Cardiac atrium fibroblast (primary cell): Measurements from ENCODE around the gene METTL2A. TPM values are rescaled to one million over a fixed set of nuclear protein-coding genes. Genes with fewer than 3 reads are reported as not detected.

Experiments
- total RNA-seq: library from RNA; depleted of rRNA; stranded (reverse); fragments of >200 nt; gene quantifications from 2 replicates; pipeline ENCODE4 v1.2.3, GENCODE V29; 2015

The METTL2A gene, protein sequence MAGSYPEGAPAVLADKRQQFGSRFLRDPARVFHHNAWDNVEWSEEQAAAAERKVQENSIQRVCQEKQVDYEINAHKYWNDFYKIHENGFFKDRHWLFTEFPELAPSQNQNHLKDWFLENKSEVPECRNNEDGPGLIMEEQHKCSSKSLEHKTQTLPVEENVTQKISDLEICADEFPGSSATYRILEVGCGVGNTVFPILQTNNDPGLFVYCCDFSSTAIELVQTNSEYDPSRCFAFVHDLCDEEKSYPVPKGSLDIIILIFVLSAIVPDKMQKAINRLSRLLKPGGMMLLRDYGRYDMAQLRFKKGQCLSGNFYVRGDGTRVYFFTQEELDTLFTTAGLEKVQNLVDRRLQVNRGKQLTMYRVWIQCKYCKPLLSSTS
- 8.7 and 11.3 TPM in 2 replicates for total RNA-seq

DNA sequence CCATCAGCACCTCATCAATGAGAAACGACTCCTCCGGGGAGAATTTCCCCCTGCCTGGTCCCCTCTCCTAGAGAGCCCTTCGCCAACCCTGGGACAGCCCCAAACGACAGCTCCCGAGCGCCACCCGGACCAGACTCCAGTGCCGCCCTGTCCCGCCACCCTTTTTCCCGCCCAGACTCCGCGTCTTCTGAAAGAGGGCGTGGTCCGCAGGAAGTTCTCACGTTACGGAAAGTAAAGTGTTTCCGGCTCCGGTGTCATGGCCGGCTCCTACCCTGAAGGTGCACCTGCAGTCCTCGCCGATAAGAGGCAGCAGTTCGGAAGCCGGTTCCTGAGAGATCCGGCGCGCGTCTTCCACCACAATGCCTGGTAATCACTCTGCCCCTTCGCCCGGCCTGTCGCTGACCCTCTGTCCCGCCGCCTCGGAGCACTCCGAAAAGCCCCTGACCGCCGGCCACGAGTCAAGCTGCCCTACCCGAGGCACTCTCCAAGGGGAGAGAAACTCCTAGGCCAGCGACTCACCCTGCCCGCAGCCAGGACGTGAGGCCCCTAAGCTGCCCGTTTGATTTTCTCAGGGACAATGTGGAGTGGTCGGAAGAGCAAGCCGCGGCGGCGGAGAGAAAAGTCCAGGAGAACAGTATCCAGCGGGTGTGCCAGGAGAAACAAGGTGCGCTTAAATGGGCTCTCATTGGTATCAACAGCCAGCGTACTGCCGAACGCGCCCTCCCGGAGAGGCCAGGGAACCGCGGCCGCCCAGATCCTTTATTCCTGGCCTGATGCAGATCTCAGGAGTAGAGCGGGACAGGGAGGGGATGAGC lies at the start of gene METTL2A:
METTL2A (plus strand) TSS at position 251 of the 815 bp plus-strand sequence; CDS start at position 257, 6 bp downstream.

DNA sequence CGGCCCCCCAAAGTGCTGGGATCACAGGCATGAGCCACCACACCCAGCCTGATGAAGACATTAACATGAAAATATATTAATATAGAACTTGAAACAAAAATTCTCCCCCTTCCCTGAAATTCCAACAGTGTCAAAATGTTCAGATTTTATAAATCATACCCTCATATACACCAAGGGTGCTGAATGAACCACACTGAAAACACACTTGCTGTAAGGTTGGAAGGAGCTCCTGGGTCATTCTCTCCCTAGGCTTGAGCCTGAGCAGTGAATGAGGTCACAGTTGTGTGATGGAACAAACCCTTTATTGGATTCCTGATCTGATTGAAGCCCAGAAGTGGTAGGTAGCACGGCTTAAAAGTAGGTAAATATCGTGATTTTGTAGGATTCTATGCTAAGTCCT lies 43.4 kb upstream of the METTL2A start, which contains the start of gene EFCAB3:
EFCAB3 (plus strand) TSS at position 301 of the 400 bp plus-strand sequence. CDS start 2,427 bp downstream, outside the sequence.

DNA sequence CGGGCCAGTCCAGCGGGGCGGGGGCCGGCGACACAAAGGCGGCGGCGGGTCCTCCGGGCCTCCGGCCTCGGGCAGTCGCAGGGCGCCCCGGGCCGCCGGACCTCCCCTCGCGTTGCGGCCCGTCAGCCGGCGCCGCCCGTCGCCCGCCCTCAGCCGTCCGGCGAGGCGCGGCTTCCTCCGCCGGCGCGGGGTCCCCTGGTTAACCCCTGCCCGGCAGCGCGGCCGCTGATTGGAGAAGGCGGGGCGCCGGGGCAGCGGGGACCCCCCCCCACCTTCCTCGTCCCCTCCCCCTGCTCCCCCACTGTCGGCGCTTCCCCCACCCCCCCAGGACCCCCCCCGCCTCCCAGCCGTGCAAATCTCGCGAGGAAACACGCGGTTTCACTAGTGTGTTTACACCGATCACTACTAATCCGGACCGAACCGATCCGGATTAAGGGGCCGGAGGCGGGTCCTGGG lies 54.8 kb downstream of the METTL2A start, which contains the start of gene TLK2:
TLK2 (plus strand) TSS at position 402 of the 456 bp plus-strand sequence. CDS start 2,301 bp downstream, outside the sequence.

Other genes with a start within 250 kb of the METTL2A start
- gene EFCAB3, start 43.3 kb upstream of the METTL2A start, total RNA-seq, result not detected in 2 replicates
- 21.7 and 22.7 TPM in 2 replicates for gene TLK2, start 54.9 kb downstream of the METTL2A start, total RNA-seq
- gene MRC2, start 203.8 kb downstream of the METTL2A start, total RNA-seq, result 294 and 298 TPM in 2 replicates